GM12891 (cell line): ENCODE results near the gene CFAP97D2.

Source experiments
- DNase-seq: peaks from one replicate; pipeline ENCODE4 v3.0.0; 2011; ENCODE audit warnings: low spot score; ENCODE audit not compliant: insufficient read length
- FAIRE-seq: peaks from 2 replicates; lab custom pipeline; 2011; peaks lifted over from hg19 to GRCh38; lab: Jason Lieb, UNC
- PAX5 ChIP-seq: IDR thresholded peaks from 2 replicates; pipeline ENCODE4 v1.6.1; 2011; ENCODE audit warnings: low read length, moderate library complexity, mild to moderate bottlenecking; ENCODE audit not compliant: insufficient read depth, severe bottlenecking
- POLR2A ChIP-seq: IDR thresholded peaks from 2 replicates; pipeline ENCODE4 v1.6.1; 2011; ENCODE audit warnings: low read depth, low read length, control low read depth
- POLR2AphosphoS5 ChIP-seq: IDR thresholded peaks from 2 replicates; pipeline ENCODE4 v1.6.1; 2011; ENCODE audit warnings: low read depth, low read length, control low read depth
- POU2F2 ChIP-seq: IDR thresholded peaks from 2 replicates; pipeline ENCODE4 v1.6.1; 2011; ENCODE audit warnings: low read depth, mild to moderate bottlenecking, control low read depth, low read length, moderate library complexity
- SPI1 ChIP-seq: IDR thresholded peaks from 2 replicates; pipeline ENCODE4 v1.6.1; 2011; ENCODE audit warnings: low read depth, low read length, control low read depth
- TAF1 ChIP-seq: IDR thresholded peaks from 2 replicates; pipeline ENCODE4 v1.6.1; 2011; ENCODE audit warnings: low read depth, low read length, control low read depth

CFAP97D2 gene

GRCh38 chr13:114149774-114150740, 29.0 kb upstream of the CFAP97D2 start:
- FAIRE-seq (no peak), DNase-seq (no peak)

GRCh38 chr13:114151031-114151430, 28.0 kb upstream of the CFAP97D2 start:
- DNase-seq, result no peak
- no peak for FAIRE-seq
- TF ChIP-seq TAF1 (no peak), SPI1 (no peak), POLR2AphosphoS5 (no peak), PAX5 (no peak), POLR2A (no peak), POU2F2 (no peak)

More at GRCh38 chr13:114149774-114150740, 29.0 kb upstream of the CFAP97D2 start:
- TF ChIP-seq POLR2AphosphoS5 (no peak), POLR2A (no peak), TAF1 (no peak), SPI1 (no peak), PAX5 (no peak), POU2F2 (no peak)

DNA sequence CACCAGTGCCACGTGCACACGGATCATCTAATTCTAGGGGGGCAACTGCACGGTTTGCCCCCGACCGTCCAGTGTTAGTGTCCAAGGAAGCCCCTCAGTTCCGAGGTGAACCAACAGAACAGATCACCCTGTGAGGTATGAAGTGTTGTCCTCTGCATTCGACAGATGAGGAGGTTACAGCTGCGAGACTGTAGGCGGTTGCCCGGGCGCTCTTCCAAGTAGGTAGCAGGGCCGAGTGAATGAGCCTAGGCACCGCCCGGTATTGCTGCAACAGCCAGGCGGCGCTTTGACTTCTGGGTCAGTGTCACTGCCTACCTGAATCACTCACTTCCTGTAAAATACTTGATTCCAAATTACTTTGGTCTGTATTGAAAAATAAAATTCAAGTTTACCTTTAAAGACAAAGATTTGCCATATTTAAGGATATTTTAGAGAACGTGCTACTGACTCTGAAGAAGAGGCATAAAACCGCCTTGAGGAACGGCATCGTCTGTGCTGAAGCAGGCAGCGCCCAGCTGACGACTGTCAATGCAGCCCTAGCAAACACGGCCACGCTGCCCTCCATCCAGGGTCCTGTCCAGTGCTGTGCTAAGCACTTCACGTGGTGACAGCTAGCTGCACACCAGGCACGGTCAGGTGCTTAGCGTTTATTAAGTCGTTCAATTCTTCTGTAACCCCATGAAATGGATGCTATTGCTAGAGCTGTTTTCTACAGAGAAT, 27.3 kb upstream of the CFAP97D2 start:
- DNase-seq (no peak), FAIRE-seq (no peak)
- no peak for TF ChIP-seq POLR2AphosphoS5
- TF ChIP-seq POLR2A, result no peak
- TF ChIP-seq PAX5, result no peak
- TF ChIP-seq SPI1, result no peak
- TF ChIP-seq TAF1, result no peak
- no peak for TF ChIP-seq POU2F2

GRCh38 chr13:114152285-114152645, 26.8 kb upstream of the CFAP97D2 start:
- FAIRE-seq, result no peak
- no peak for TF ChIP-seq POU2F2
- TF ChIP-seq POLR2AphosphoS5, result no peak
- no peak for TF ChIP-seq PAX5
- no peak for TF ChIP-seq POLR2A
- no peak for TF ChIP-seq TAF1
- TF ChIP-seq SPI1, result no peak
- DNase-seq, result no peak

DNA sequence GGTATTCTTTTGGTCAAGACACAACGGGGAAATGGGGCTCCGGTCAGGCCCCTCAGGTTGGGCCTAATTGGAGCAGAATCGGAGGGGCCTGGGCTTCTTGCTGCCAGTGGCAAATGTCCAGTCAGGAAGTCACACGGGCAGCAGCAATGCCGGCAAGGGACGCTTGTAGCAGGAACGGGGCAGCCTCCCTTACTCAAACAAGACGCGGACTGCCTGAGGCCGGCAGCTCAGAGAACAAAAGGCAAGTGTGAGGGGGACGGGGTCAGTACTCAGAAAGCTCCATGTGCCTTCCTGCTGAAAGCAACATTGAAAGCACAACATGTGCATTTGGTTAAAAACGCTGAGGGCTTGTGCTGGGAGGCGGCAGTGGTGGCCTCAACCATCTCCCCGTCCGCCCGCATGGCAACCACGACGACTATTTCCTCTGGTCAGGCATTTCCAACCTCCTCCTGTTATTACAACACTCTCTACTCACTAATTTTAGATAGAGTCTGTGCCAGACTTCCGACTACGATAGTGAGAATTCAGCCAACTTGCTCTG, 26.2 kb upstream of the CFAP97D2 start:
- TF ChIP-seq POU2F2 (no peak), SPI1 (no peak), TAF1 (no peak), POLR2A (no peak), PAX5 (no peak), POLR2AphosphoS5 (no peak)
- DNase-seq (no peak), FAIRE-seq (no peak)

GRCh38 chr13:114153485-114154080, 25.5 kb upstream of the CFAP97D2 start:
- peak; percentile 38 for FAIRE-seq
- TF ChIP-seq POU2F2 (no peak), POLR2AphosphoS5 (no peak), PAX5 (no peak), SPI1 (no peak), TAF1 (no peak), POLR2A (no peak)
- no peak for DNase-seq

- DNase-seq (no peak), FAIRE-seq (no peak)
- TF ChIP-seq PAX5 (no peak), SPI1 (no peak), TAF1 (no peak)
These were observed 24.6 kb upstream of the CFAP97D2 start for GRCh38 chr13:114154476-114154875.

DNA sequence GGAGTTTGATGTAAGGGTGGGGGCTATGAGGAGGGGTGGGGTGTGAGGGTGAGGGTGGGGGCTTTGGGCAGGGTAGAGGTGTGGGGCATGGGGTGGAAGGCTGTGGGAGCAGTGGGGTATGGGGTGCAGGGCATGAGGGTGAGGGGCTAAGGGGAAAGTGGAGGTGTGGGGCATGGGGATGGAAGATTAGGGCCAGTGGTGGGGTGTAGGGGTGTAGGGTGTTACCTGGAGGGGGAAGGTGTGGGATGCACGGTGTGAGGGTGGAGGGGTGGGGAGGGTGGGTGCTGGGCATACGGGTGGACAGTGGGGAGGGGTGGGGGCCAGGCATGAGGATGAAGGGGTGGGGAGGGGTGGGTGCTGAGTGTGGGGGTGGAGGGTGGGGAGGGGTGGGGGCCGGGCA, 23.7 kb upstream of the CFAP97D2 start:
- FAIRE-seq (no peak), DNase-seq (no peak)
- TF ChIP-seq POLR2A (no peak), POLR2AphosphoS5 (no peak), SPI1 (no peak), PAX5 (no peak), TAF1 (no peak), POU2F2 (no peak)

GRCh38 chr13:114155926-114156883, 22.9 kb upstream of the CFAP97D2 start:
- DNase-seq, result no peak
- TF ChIP-seq TAF1 (no peak), POLR2AphosphoS5 (no peak), POU2F2 (no peak), POLR2A (no peak), PAX5 (no peak), SPI1 (no peak)
- FAIRE-seq, result no peak
